ENCODE results near the gene LSS. TPM values are rescaled to one million over a fixed set of nuclear protein-coding genes. Genes with fewer than 3 reads are reported as not detected.

LSS gene
- total and polyA plus RNA-seq, 2 experiments from 2014 or later = 55.0 to 237 TPM

DNA sequence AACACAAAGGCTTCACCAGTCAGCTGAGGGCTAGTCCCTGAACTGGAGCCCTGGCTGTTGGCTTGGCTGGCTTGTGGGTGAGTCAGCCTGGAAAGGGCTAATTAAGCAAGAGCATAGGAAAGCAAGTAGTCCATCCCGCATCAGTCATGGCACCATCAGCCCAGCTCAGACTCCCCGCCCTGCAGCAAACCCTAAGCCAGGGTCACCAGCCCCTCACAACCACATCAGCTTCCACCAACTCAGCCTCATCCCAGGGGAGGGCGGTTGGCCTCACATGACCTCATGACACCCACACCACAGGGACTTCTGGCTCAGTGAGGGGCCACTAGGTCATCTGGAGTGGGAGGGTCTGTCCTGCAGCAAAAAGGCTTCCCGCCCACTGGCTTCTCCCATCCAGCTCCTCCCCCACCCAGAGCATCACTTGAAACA, 37.3 kb downstream of the LSS start:
- TF ChIP-seq CREB1 (CRISPR knock-in tag; IDR thresholded peaks at IDR 0.05; ENCODE audit: low read depth) = no peak
- no peak for TF ChIP-seq ZNF331 (CRISPR knock-in tag; IDR thresholded peaks at IDR 0.05; ENCODE audit: low read depth)
- no peak for TF ChIP-seq JUNB (IDR thresholded peaks at IDR 0.05; ENCODE audit: unreplicated experiment)
- no peak for TF ChIP-seq POLR2AphosphoS5 (IDR thresholded peaks at IDR 0.05; ENCODE audit: low read depth)
- no peak for TF ChIP-seq STAT1 (IDR thresholded peaks at IDR 0.05; ENCODE audit: unreplicated experiment)
- TF ChIP-seq, protein P1, sequence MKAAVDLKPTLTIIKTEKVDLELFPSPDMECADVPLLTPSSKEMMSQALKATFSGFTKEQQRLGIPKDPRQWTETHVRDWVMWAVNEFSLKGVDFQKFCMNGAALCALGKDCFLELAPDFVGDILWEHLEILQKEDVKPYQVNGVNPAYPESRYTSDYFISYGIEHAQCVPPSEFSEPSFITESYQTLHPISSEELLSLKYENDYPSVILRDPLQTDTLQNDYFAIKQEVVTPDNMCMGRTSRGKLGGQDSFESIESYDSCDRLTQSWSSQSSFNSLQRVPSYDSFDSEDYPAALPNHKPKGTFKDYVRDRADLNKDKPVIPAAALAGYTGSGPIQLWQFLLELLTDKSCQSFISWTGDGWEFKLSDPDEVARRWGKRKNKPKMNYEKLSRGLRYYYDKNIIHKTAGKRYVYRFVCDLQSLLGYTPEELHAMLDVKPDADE (IDR thresholded peaks at IDR 0.05) = no peak
- TF ChIP-seq, protein P2, sequence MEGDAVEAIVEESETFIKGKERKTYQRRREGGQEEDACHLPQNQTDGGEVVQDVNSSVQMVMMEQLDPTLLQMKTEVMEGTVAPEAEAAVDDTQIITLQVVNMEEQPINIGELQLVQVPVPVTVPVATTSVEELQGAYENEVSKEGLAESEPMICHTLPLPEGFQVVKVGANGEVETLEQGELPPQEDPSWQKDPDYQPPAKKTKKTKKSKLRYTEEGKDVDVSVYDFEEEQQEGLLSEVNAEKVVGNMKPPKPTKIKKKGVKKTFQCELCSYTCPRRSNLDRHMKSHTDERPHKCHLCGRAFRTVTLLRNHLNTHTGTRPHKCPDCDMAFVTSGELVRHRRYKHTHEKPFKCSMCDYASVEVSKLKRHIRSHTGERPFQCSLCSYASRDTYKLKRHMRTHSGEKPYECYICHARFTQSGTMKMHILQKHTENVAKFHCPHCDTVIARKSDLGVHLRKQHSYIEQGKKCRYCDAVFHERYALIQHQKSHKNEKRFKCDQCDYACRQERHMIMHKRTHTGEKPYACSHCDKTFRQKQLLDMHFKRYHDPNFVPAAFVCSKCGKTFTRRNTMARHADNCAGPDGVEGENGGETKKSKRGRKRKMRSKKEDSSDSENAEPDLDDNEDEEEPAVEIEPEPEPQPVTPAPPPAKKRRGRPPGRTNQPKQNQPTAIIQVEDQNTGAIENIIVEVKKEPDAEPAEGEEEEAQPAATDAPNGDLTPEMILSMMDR (conservative IDR thresholded peaks at IDR 0.05; ENCODE audit: low read depth in 2 of 2) = no peak
- TF ChIP-seq, protein P3, sequence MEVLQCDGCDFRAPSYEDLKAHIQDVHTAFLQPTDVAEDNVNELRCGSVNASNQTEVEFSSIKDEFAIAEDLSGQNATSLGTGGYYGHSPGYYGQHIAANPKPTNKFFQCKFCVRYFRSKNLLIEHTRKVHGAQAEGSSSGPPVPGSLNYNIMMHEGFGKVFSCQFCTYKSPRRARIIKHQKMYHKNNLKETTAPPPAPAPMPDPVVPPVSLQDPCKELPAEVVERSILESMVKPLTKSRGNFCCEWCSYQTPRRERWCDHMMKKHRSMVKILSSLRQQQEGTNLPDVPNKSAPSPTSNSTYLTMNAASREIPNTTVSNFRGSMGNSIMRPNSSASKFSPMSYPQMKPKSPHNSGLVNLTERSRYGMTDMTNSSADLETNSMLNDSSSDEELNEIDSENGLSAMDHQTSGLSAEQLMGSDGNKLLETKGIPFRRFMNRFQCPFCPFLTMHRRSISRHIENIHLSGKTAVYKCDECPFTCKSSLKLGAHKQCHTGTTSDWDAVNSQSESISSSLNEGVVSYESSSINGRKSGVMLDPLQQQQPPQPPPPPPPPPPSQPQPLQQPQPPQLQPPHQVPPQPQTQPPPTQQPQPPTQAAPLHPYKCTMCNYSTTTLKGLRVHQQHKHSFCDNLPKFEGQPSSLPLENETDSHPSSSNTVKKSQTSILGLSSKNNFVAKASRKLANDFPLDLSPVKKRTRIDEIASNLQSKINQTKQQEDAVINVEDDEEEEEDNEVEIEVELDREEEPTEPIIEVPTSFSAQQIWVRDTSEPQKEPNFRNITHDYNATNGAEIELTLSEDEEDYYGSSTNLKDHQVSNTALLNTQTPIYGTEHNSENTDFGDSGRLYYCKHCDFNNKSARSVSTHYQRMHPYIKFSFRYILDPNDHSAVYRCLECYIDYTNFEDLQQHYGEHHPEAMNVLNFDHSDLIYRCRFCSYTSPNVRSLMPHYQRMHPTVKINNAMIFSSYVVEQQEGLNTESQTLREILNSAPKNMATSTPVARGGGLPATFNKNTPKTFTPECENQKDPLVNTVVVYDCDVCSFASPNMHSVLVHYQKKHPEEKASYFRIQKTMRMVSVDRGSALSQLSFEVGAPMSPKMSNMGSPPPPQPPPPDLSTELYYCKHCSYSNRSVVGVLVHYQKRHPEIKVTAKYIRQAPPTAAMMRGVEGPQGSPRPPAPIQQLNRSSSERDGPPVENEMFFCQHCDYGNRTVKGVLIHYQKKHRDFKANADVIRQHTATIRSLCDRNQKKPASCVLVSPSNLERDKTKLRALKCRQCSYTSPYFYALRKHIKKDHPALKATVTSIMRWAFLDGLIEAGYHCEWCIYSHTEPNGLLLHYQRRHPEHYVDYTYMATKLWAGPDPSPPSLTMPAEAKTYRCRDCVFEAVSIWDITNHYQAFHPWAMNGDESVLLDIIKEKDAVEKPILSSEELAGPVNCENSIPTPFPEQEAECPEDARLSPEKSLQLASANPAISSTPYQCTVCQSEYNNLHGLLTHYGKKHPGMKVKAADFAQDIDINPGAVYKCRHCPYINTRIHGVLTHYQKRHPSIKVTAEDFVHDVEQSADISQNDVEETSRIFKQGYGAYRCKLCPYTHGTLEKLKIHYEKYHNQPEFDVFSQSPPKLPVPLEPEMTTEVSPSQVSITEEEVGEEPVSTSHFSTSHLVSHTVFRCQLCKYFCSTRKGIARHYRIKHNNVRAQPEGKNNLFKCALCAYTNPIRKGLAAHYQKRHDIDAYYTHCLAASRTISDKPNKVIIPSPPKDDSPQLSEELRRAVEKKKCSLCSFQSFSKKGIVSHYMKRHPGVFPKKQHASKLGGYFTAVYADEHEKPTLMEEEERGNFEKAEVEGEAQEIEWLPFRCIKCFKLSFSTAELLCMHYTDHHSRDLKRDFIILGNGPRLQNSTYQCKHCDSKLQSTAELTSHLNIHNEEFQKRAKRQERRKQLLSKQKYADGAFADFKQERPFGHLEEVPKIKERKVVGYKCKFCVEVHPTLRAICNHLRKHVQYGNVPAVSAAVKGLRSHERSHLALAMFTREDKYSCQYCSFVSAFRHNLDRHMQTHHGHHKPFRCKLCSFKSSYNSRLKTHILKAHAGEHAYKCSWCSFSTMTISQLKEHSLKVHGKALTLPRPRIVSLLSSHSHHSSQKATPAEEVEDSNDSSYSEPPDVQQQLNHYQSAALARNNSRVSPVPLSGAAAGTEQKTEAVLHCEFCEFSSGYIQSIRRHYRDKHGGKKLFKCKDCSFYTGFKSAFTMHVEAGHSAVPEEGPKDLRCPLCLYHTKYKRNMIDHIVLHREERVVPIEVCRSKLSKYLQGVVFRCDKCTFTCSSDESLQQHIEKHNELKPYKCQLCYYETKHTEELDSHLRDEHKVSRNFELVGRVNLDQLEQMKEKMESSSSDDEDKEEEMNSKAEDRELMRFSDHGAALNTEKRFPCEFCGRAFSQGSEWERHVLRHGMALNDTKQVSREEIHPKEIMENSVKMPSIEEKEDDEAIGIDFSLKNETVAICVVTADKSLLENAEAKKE (CRISPR knock-in tag; IDR thresholded peaks at IDR 0.05) = no peak
- TF ChIP-seq EZH2 (IDR thresholded peaks at IDR 0.05; ENCODE audit: low read depth, unreplicated experiment) = no peak
- TF ChIP-seq EZH2phosphoT487 (IDR thresholded peaks at IDR 0.05; ENCODE audit: unreplicated experiment) = no peak
- no peak for TF ChIP-seq ZNF114 (CRISPR knock-in tag; IDR thresholded peaks at IDR 0.05)
- no peak for TF ChIP-seq NANOG (IDR thresholded peaks at IDR 0.05; ENCODE audit: borderline replicate concordance)
- H3K27ac Mint-ChIP-seq = no peak overlapping the region
- H3K36me3 Mint-ChIP-seq (ENCODE audit: low read depth) = peaks cover 49% of the 10 kb centered on the region

More for the DNA sequence above, 37.3 kb downstream of the LSS start:
- Histone ChIP-seq H3K27ac (ENCODE audit: low read depth) (no peak overlapping the region), H3K4me1 (ENCODE audit: insufficient read depth) (peaks cover 4% of the 10 kb centered on the region; the same call in 1 of the 2 replicates), H4K20me1 (replicated peaks; ENCODE audit: insufficient read depth) (peaks cover 3% of the 10 kb centered on the region; the same call in 1 of the 2 replicates), H3K79me2 (replicated peaks; ENCODE audit: insufficient read depth) (no peaks in the 10 kb centered on the region), H3K9me2 (ENCODE audit: insufficient read depth) (no peaks in the 10 kb centered on the region), H3K36me3 (ENCODE audit: insufficient read depth) (no peaks in the 10 kb centered on the region; the same call in 1 of the 2 replicates), H3F3A (replicated peaks; ENCODE audit: low read depth) (peaks cover 12% of the 10 kb centered on the region), H3K4me3 (no peak overlapping the region), H3K4me2 (no peak overlapping the region), H2AFZ (no peak overlapping the region), H3K27me3 (ENCODE audit: insufficient read depth) (no peaks in the 10 kb centered on the region)
- Mint-ChIP-seq H3K9me3 (no peaks in the 10 kb centered on the region), H3K27me3 (ENCODE audit: insufficient read depth, low read depth, poor library complexity) (peaks cover 13% of the 10 kb centered on the region), H3K4me1 (peaks cover 15% of the 10 kb centered on the region), H3K4me3 (no peak overlapping the region)
- no peak for ATAC-seq
- no peak for DNase-seq (ENCODE audit: low spot score)
